Esophagus muscularis mucosa (tissue), 4 donors: ENCODE data around the gene CYP2C18. TPM values are rescaled to one million over a fixed set of nuclear protein-coding genes. Genes with fewer than 3 reads are reported as not detected.
"Not testable (repeated sequence)": the region's sequence is repeated elsewhere in the genome, so short reads cannot be mapped to it uniquely, and the experiment has no call there.

Source experiments
- DNase-seq: peaks from one replicate; pipeline ENCODE4 v3.0.0-alpha.2; 2017; ENCODE audit errors: extremely low spot score
- H3K27ac ChIP-seq, 4 donors: fragments of 200-600 bp; sonication (generic); replicated peaks in 1 of 4; 1 replicate in 3 of 4; 2 replicates in 1 of 4; pipeline ENCODE4 v1.5.1; 2016 to 2019; ENCODE audit warnings: mild to moderate bottlenecking in 1 of 4
- H3K27me3 ChIP-seq, 4 donors: fragments of 200-600 bp; sonication (generic); one replicate each; pipeline versions ENCODE4 v1.5.1 to v1.6.0; 2016 to 2019
- H3K36me3 ChIP-seq, 4 donors: fragments of 200-600 bp; sonication (generic); one replicate each; pipeline ENCODE4 v1.5.1; 2016 to 2019
- H3K4me1 ChIP-seq, 4 donors: fragments of 200-600 bp; sonication (generic); one replicate each; pipeline ENCODE4 v1.5.1; 2016 to 2019
- H3K4me3 ChIP-seq, 4 donors: fragments of 200-600 bp; sonication (generic); 1 replicate in 2 of 4; 2 replicates in 2 of 4; pipeline ENCODE4 v1.5.1; 2016 to 2019; ENCODE audit warnings: mild to moderate bottlenecking in 4 of 4, moderate library complexity in 1 of 4
- H3K9me3 ChIP-seq, 4 donors: fragments of 200-600 bp; sonication (generic); 1 replicate in 3 of 4; 2 replicates in 1 of 4; pipeline ENCODE4 v1.5.1; 2016 to 2019
- CTCF ChIP-seq, 3 experiments: fragments of 200-600 bp in 2 of 3; fragments of 450-650 bp in 1 of 3; sonication (generic) in 2 of 3; IDR thresholded peaks; one replicate each; pipeline ENCODE4 v1.5.1; 2017 to 2019; ENCODE audit warnings: antibody characterized with exemption in 3 of 3, mild to moderate bottlenecking in 2 of 3, moderate library complexity in 1 of 3
- EP300 ChIP-seq: sonication (generic); formaldehyde crosslinking; IDR thresholded peaks from one replicate; pipeline ENCODE4 v1.6.1; 2017; ENCODE audit warnings: antibody characterized with exemption
- POLR2A ChIP-seq: fragments of 450-650 bp; IDR thresholded peaks from one replicate; pipeline ENCODE4 v1.6.1; 2017; ENCODE audit warnings: antibody characterized with exemption, moderate library complexity, mild to moderate bottlenecking, low read depth
- POLR2AphosphoS5 ChIP-seq, 2 donors: sonication (generic); formaldehyde crosslinking; IDR thresholded peaks; one replicate each; pipeline ENCODE4 v1.6.1; 2017; ENCODE audit warnings: antibody characterized with exemption in 2 of 2
- WGBS: methylation state at CpG from one replicate; pipeline ENCODE4 v1.1.5; 2018; 5-methylcytosine and 5-hydroxymethylcytosine counted together
- intact Hi-C: fragments of 100-400 bp; cut with DNase I; formaldehyde crosslinking; loops from one replicate; pipeline ENCODE4 v1.15.1; 2023
- total RNA-seq, 4 donors: library from RNA; depleted of rRNA; stranded (reverse); fragments of >200 nt; gene quantifications; one replicate each; pipeline versions ENCODE4 v1.1.0 to v1.2.1, GENCODE V29; 2016

CYP2C18 gene
- total RNA-seq = under 1 TPM in 1 of 4 donors, not detected in 3; 0.42 TPM

DNA sequence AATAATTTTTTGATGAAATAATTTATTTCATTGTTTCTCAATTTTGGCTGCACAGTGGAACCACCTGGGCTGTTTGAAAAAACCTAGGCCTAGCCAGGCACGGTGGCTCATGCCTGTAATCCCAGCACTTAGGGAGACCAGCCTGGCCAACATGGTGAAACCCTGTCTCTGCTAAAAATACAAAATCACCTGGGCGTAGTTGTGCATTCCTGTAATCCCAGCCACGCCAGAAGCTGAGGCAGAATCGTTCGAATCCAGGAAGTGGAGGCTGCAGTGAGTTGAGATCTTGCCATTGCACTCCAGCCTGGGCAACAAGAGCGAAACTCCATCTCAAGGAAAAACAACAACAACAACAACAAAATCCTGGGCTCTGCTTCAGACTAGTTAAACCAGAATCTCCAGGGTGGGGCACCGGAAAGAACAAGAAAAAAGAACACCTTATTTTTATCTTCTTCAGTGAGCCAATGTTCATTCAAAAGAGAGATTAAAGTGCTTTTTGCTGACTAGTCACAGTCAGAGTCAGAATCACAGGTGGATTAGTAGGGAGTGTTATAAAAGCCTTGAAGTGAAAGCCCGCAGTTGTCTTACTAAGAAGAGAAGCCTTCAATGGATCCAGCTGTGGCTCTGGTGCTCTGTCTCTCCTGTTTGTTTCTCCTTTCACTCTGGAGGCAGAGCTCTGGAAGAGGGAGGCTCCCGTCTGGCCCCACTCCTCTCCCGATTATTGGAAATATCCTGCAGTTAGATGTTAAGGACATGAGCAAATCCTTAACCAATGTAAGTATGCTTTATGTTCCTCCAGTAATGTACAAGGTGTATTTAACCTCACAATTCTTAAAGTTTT lies at the start of gene CYP2C18:
Gene CYP2C18 (plus strand): TSS at position 516 of the 841 bp plus-strand sequence. CDS start 91 bp downstream, at position 607.
- Histone ChIP-seq H3K27me3 (no peaks in the 10 kb centered on the region), H3K9me3 (peaks cover 0 to 16% (median 12%) of the 10 kb centered on the region in 4 donors), H3K4me1 (no peaks in the 10 kb centered on the region), H3K4me3 (no peak within 1 kb of the TSS), H3K27ac (no peak within 1 kb of the TSS), H3K36me3 (no peaks in the 10 kb centered on the region)
- DNase-seq = no peak
- TF ChIP-seq CTCF (IDR thresholded peaks at IDR 0.05) (no peak), EP300 (no peak), POLR2A (no peak), POLR2AphosphoS5 (IDR thresholded peaks at IDR 0.05) (no peak)
- 80% methylated on average over 10 of the region's 10 CpGs for WGBS
- intact Hi-C loops = no loop called here

GRCh38 chr10:94638097-94638496 lies 45.4 kb upstream of the CYP2C18 start:
- H3K36me3 ChIP-seq = not testable (repeated sequence)
- peaks cover 0 to 23% (median 13%) of the 10 kb centered on the region in 4 donors for H3K9me3 ChIP-seq
- 95% methylated on average over 4 of the region's 4 CpGs for WGBS

DNA sequence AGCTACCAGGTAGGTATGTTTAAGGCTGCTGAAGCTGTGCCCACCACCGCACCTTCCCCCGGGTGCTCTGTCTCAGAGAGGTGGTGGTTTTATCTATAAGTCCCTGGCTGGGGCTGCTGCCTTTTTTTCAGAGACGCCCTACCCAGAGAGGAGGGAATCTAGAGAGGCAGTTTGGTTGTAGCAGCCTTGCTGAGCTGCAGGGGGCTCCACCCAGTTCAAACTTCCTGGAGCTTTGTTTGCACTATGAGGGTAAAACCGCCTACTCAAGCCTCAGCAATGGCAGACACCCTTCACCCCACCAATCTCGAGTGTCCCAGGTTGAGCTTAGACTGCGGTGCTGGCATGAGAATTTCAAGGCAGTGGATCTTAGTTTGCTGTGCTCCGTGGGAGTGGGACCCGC lies 43.6 kb upstream of the CYP2C18 start:
- Histone ChIP-seq H3K27me3 (peaks cover 0 to 3% (median 0%) of the 10 kb centered on the region in 4 donors), H3K4me1 (no peaks in the 10 kb centered on the region), H3K36me3 (no peaks in the 10 kb centered on the region), H3K27ac (no peak overlapping the region), H3K9me3 (peaks cover 0 to 21% (median 12%) of the 10 kb centered on the region in 4 donors), H3K4me3 (no peak overlapping the region)
- WGBS = 89% methylated on average over 5 of the region's 8 CpGs
- intact Hi-C loops = no loop called here
- DNase-seq = no peak
- no peak for TF ChIP-seq EP300
- TF ChIP-seq POLR2A = no peak
- no peak for TF ChIP-seq CTCF (IDR thresholded peaks at IDR 0.05)
- TF ChIP-seq POLR2AphosphoS5 (IDR thresholded peaks at IDR 0.05) = no peak

More at GRCh38 chr10:94638097-94638496, 45.4 kb upstream of the CYP2C18 start:
- H3K4me1 ChIP-seq, H3K27ac ChIP-seq, H3K27me3 ChIP-seq, DNase-seq, H3K4me3 ChIP-seq, intact Hi-C loops: not testable (repeated sequence)

DNA sequence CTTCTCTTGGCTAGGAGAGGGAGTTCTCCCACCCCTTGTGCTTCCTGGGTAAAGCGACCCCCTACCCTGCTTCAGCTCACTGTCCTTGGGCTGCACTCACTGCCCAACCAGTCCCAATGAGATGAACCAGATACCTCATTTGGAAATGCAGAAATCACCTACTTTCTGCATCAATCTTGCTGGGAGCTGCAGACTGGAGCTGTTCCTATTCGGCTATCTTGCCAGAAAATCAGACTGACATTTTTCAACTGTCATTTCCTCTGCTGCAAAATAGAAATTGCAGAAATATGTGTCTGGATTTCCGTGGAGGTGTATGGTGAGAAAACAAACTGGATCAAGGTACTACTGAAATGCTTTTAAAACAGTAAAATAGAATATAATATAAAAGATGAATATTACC lies 43.0 kb upstream of the CYP2C18 start:
- Histone ChIP-seq H3K4me1 (no peaks in the 10 kb centered on the region), H3K4me3 (no peak overlapping the region), H3K36me3 (no peaks in the 10 kb centered on the region), H3K27ac (no peak overlapping the region), H3K27me3 (peaks cover 0 to 3% (median 0%) of the 10 kb centered on the region in 4 donors), H3K9me3 (peaks cover 0 to 21% (median 12%) of the 10 kb centered on the region in 4 donors)
- DNase-seq = no peak
- 29% methylated on average over 3 of the region's 3 CpGs for WGBS
- intact Hi-C loops = no loop called here
- no peak for TF ChIP-seq CTCF (IDR thresholded peaks at IDR 0.05)
- no peak for TF ChIP-seq EP300
- TF ChIP-seq POLR2A = no peak
- TF ChIP-seq POLR2AphosphoS5 (IDR thresholded peaks at IDR 0.05) = no peak

GRCh38 chr10:94641480-94641879 lies 42.0 kb upstream of the CYP2C18 start:
- DNase-seq = no peak
- TF ChIP-seq POLR2AphosphoS5 (IDR thresholded peaks at IDR 0.05) (no peak), CTCF (IDR thresholded peaks at IDR 0.05) (no peak), POLR2A (no peak), EP300 (no peak)
- H3K9me3 ChIP-seq = peaks cover 0 to 21% (median 12%) of the 10 kb centered on the region in 4 donors
- no peak overlapping the region for H3K27ac ChIP-seq
- H3K4me1 ChIP-seq = no peaks in the 10 kb centered on the region
- H3K36me3 ChIP-seq = no peaks in the 10 kb centered on the region
- H3K27me3 ChIP-seq = peaks cover 0 to 3% (median 0%) of the 10 kb centered on the region in 4 donors
- no peak overlapping the region for H3K4me3 ChIP-seq
- intact Hi-C loops = no loop called here
- 75% methylated on average over 4 of the region's 4 CpGs for WGBS
